ENCODE data around the gene FGF18.

GRCh38 chr5:171388816-171389168 is 30.7 kb upstream of the FGF18 start:
- TF ChIP-seq CTCF (IDR thresholded peaks at IDR 0.05; ENCODE audit: low read depth, low read length) (no peak), EZH2phosphoT487 (IDR thresholded peaks at IDR 0.05; ENCODE audit: low read depth) (no peak)
